Stomach (tissue), 4 donors: ENCODE results near the gene ADGRE1.

Source experiments
- CTCF ChIP-seq, 7 experiments: fragments of 450-650 bp in 4 of 7; fragments of 200-600 bp in 3 of 7; sonication (generic) in 3 of 7; IDR thresholded peaks; one replicate each; pipeline ENCODE4 v1.5.1; 2016 to 2019; ENCODE audit warnings: antibody characterized with exemption in 7 of 7, control low read depth in 2 of 7, mild to moderate bottlenecking in 1 of 7
- EP300 ChIP-seq: sonication (generic); formaldehyde crosslinking; IDR thresholded peaks from one replicate; pipeline ENCODE4 v1.6.1; 2017; ENCODE audit warnings: antibody characterized with exemption
- POLR2A ChIP-seq, 4 donors: fragments of 450-650 bp; IDR thresholded peaks; one replicate each; pipeline ENCODE4 v1.6.1; 2016; ENCODE audit warnings: antibody characterized with exemption in 4 of 4, control low read depth in 2 of 4, mild to moderate bottlenecking in 1 of 4, moderate library complexity in 1 of 4
- POLR2AphosphoS5 ChIP-seq, 3 donors: sonication (generic); formaldehyde crosslinking; IDR thresholded peaks; one replicate each; pipeline ENCODE4 v1.6.1; 2016; ENCODE audit warnings: antibody characterized with exemption in 3 of 3

GRCh38 chr19:6930190-6930589 lies 42.8 kb downstream of the ADGRE1 start:
- TF ChIP-seq POLR2A (IDR thresholded peaks at IDR 0.05) (no peak), CTCF (IDR thresholded peaks at IDR 0.05) (no peak), POLR2AphosphoS5 (IDR thresholded peaks at IDR 0.05) (no peak), EP300 (no peak)
